LHCN-M2 (cell line): ENCODE data around the gene SCIMP. TPM values are rescaled to one million over a fixed set of nuclear protein-coding genes. Genes with fewer than 3 reads are reported as not detected.
"Not testable (repeated sequence)": the region's sequence is repeated elsewhere in the genome, so short reads cannot be mapped to it uniquely, and the experiment has no call there.

Experiments
- DNase-seq: peaks from one replicate; pipeline ENCODE4 v3.0.0-alpha.2; 2012; ENCODE audit warnings: low read depth
- polyA plus RNA-seq: library from polyadenylated mRNA; unstranded; fragments of >200 nt; gene quantifications from one replicate; pipeline ENCODE4 v1.2.1, GENCODE V29; 2012; ENCODE audit warnings: missing spikeins
- total RNA-seq: library from RNA; depleted of rRNA; stranded (reverse); fragments of >200 nt; gene quantifications from 2 replicates; pipeline ENCODE4 v1.2.3, GENCODE V29; 2014; rRNA removed

Gene SCIMP
- total RNA-seq = not detected in 2 replicates
- 0.04 TPM for polyA plus RNA-seq

DNA sequence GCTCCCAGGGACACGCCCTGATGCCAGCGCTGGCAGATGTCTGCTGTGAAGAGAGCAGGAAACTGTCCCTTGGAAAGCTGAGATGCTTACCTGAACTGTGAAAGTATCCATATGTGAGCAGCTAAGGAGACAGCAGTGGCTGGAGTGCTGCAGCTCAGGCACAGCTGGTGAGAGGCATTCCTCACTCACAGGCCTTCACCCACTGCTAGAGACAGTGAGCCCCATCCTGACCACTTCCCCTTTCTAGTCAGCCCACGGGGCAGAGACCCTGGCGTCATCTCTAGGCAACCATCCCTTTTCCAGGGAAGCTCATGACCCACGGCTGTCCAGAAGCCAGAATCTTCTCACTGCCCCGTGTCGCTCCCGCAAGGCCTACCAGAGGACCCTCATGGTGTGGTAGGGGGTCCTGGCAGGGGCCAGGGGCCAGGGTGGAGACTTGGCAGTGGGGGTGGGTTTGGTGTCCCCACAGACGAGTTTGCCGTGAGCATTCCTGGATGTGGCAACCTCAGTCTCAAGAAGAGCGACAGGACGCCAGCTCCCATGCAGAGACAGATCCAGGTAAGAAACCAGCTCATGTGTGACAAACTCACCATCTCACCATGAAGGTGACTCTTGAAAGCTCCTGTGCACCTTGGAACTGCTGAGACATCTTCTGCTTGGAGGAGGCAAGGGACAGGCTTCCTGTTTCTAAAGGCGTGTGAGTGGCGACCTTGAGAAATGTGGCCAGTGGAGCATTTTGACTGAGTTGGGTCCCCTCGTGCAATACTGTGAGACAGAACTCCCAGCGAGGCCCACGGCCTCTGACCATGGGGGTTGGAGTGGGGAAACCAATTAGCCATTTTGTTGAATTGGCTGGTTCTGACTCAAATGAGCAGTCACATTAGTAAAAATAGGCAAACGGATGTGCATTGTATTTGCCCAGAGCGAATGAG, at the start of gene SCIMP:
Gene SCIMP, minus strand, starts transcription at position 216 of the 932 bp plus-strand sequence. Its CDS starts 105 bp downstream, at position 111.
- DNase-seq = no peak

DNA sequence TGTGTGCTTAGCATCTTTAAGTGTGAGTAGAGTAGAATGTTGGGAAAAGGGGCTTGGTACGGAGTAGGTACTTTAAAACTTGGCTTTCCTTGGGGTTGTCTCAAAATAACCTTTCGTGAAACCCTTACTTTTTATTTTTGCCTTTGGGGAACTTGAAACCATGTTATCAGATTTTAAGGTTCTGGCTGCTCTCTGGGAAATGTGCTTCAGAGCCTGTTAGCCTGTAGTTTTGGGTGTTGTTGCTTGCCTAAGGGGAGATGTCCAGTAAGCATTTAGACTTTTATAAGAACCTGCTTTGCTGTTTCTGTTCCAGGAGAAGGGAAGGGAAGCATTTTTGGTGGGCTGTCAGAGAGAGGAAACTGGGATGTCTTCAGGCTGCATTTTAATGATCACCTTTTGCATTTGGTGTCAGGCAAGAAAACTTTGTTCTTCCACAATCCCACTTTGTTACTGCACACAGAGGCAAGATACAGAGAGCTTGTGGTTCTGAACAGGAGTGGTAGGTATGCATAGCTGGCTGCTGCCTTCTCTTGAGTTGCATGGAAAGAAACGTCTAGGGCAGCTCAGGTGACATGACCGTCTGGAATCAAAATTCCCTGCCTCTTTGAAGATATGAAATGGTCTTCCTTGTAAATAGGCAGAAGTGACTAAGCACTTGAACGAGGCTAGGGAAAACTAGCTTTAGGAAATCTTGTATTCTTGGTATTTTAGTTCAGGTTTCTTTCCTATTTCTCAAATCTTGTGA, 49.1 kb upstream of the SCIMP start:
- no peak for DNase-seq

GRCh38 chr17:5282642-5283217, 48.1 kb upstream of the SCIMP start:
- DNase-seq = peak; percentile 17

- DNase-seq = peak; percentile 88
These were observed 47.4 kb upstream of the SCIMP start, which contains the start of gene RABEP1 for GRCh38 chr17:5281814-5282641. RABEP1 (plus strand) TSS chr17:5282284; CDS start chr17:5282487, 203 bp downstream.

GRCh38 chr17:5272322-5272721, 37.7 kb upstream of the SCIMP start:
- DNase-seq = no peak

- DNase-seq = no peak
These were observed 34.7 kb upstream of the SCIMP start for GRCh38 chr17:5269241-5269960.

DNA sequence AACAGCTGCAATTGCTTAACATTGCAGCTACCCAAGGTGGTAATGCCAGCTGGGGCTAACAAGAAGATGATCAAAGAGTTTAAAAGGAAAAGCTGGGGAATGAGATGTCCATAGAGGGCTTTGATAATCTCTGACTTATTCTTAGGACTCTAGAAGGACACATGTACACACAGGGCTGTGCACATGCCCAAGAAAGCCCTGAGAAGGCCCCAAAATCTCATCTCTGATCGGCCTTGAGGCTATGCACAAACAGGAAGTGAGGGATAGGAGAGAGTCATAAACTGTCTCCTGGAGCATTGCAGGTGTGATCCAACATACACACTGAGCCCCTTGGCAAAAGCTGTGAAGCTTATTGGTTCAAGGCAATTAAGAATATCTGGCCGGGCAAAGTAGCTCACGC, 30.2 kb upstream of the SCIMP start:
- DNase-seq = no peak

DNA sequence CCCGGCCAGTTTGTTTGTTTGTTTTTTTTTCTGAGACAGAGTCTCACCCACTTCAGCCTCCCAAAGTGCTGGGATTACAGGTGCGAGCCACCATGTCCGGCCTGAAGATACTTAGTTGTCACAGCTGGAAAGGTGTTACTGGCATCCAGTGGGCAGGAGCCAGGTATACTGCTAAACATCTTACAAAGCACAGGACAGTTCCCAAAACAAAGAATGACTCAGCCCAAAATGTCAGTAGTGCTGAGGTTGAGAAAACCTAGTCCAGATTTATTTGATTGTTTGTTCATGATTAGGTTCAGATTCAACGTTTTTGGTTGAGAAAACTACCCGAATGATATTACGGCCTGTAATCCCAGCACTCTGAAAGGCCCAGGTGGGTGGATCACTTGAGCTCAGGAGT, 28.8 kb upstream of the SCIMP start:
- DNase-seq = no peak

DNA sequence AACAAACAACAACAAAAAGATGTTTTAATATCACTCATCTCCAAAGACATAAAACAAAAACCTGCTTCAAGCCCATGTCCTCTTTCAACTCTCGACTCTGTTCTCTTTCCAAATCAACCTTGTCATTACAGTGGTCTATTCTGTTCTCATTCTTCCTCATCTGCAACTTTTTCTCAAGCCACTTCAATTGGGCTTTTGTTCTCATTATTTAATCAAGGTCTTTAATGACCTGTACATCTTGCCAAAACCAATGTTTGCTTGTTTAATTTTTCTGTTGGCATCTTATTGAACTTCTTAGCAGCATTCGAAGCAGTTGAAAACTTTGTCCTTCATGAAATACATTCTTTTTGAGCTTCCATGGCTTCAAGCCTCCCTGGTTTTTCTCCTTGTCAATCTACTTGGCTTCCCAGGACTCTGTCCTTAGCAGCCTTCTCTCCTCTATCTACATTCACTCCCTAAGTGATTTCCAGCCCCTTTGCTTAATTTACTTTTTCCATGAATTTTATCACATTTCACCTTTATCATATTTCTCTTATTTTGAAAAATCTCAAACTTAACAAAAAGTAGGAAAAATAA, 27.8 kb upstream of the SCIMP start:
- no peak for DNase-seq

GRCh38 chr17:5260542-5260941, 25.9 kb upstream of the SCIMP start:
- DNase-seq = no peak

DNA sequence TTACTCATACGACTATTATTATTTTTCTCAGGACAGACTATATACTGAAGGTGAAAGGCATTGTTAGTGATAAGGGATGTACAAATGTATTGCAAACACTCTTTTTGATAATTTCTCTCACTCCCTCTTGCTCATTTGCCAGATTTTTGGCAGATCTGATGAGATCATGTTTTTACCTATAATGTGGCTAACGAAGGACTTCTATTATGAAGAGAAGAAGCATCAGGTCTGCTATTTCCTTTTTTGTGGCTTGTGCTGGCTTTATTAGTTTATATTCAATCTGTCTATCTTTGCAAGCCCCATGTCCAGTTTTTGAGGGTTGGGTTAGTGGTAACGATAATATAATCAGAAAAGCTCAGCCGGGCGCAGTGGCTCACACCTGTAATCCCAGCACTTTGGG, 22.5 kb upstream of the SCIMP start:
- no peak for DNase-seq

GRCh38 chr17:5254903-5255521, 20.4 kb upstream of the SCIMP start:
- DNase-seq = no peak

- DNase-seq = no peak
These were observed 19.8 kb upstream of the SCIMP start for GRCh38 chr17:5254414-5254813.

- peak; percentile 77 for DNase-seq
These were observed 15.0 kb upstream of the SCIMP start for GRCh38 chr17:5249615-5250014.

DNA sequence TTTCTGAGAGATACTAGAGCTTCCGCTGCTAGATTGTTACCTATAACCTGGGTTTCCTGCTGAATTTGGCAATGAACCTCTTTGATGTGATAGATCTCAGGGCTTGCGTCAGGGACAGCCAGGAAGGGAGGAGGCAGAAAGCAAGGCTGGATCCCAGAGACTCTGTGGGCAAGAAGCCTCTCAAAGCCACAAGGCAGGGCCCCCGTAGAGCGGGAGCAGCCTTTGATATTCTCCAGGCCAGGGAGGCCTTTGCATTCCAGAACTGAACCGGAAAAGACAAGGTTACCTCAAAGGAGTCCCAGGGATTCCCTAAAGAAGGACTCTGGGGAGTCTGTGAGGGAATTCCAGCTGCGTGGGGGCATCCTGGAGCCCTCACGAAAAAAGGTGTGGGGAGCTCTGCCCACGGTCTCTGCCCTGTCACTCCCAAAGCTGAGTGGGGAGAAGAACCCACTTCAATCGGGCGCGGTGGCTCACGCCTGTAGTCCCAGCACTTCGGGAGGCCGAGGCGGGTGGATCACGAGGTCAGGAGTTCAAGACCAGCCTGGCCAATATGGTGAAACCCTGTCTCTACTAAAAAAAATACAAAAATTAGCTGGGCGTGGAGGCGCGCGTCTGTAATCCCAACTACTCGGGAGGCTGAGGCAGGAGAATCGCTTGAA, 14.3 kb upstream of the SCIMP start:
- DNase-seq = no peak

DNA sequence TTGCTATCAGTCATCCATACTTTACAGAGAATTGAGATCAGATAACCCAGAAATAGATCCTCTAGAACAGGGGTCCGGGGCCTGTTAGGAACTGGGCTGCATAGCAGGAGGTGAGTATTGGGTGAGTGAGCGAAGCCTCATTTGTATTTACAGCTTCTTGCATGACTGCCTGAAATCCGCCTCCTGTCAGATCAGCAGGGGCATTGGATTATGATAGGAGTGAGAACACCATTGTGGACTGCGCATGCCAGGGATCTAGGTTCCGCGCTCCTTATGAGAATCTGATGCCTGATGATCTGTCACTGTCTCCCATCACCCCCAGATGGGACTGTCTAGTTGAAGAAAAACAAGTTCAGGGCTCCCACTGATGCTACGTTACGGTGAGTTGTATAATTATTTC, 13.0 kb upstream of the SCIMP start:
- DNase-seq = no peak

GRCh38 chr17:5241861-5242671, 7.4 kb upstream of the SCIMP start:
- no peak for DNase-seq

DNA sequence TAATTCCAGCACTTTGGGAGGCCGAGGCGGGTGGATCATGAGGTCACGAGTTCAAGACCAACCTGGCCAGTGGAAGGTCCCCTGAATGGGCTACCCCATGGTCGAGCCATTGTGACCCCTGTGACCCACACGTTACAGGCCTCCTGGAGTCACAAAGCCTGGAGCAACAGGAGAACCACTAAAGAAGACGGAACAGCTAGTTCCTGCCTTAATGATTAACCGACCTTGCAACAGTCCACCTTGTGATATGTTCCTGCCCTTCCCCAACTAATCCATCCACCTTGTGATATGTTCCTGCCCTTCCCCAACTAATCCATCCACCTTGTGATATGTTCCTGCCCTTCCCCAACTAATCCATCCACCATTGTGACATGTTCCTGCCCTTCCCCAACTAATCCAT, 5.1 kb upstream of the SCIMP start:
- not testable (repeated sequence) for DNase-seq
